ENCODE measurements around the gene MEG3.

MEG3 gene

GRCh38 chr14:100867631-100868315 lies 41.9 kb downstream of the MEG3 start:
- DNase-seq: no peak

DNA sequence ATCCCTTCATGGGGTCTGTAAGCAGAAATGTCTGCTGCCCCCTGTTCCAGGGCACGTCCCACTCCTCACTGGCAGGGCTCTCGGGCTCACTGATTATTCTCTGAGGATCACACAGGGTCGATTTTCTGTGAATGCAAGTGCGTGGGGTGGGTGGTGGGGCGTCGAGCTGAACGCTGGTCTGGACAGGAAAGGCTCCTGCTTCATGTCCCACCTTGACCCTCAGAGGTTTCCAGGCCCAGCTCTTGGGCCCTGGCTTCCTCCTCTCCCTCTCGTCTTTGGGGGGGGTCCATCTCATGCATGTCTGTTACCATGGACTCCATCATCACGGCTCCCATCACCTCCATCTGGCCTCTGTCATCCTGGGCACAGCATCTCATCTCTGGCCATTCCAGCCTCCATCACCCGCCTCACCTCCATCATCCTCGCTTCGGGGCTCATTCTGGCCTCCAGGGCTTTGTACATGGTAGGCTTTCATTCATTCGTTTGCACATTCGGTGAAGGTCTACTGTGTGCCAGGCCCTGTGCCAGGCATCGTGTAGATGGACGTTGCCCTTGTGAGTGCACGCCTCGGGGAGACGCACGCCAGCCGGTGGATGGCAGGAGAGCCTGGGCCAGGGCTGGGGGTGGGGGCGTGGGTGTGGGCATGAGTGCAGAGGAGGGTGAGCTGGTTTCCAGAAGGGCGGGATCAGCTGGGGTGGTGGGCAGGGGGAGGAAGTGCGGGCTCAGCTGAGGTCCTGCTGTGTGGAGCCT lies 42.9 kb downstream of the MEG3 start:
- DNase-seq: no peak

- no peak for DNase-seq
Measured at GRCh38 chr14:100871234-100872186, 45.6 kb downstream of the MEG3 start.

DNA sequence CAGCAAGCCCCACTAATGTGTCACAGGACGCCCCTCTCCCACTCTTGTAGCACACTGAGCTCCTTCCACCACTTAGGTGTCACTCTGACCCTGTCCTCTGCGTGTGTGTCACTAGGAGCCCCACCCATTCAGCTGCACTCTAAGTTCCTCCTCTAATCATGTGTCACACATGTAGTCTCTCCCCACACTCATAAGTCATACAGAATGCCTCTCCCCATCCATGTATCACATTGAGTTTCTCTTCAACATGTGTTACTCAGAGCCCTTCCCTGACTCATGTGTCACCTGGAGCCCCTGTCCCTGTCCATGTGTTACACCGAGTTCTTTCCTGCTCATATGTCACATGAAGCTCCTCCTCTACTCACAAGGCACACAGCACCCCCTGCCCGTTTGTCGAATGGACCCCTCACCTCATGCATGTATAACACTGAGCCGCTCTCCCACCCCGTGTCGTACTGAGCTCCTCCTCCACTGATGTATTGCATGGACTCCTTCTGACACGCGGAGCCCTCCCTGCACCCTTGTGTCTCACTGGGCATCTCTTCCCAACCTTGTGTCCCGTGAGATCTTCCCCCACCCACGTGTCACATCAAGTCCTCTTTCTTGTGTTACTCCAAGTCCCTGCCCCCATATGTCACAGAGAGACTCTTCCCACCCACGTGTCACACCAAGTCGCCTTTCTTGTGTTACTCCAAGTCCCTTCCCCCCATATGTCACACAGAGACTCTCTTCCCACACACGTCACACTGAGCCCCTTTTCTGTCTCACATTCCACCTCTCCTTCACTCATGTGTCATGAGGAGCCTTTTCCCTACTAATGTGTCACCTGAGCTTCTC lies 46.6 kb downstream of the MEG3 start:
- no peak for DNase-seq

- no peak for DNase-seq
Measured at GRCh38 chr14:100873096-100873482, 47.2 kb downstream of the MEG3 start.

- DNase-seq: no peak
Measured at GRCh38 chr14:100874051-100874410, 48.1 kb downstream of the MEG3 start.

DNA sequence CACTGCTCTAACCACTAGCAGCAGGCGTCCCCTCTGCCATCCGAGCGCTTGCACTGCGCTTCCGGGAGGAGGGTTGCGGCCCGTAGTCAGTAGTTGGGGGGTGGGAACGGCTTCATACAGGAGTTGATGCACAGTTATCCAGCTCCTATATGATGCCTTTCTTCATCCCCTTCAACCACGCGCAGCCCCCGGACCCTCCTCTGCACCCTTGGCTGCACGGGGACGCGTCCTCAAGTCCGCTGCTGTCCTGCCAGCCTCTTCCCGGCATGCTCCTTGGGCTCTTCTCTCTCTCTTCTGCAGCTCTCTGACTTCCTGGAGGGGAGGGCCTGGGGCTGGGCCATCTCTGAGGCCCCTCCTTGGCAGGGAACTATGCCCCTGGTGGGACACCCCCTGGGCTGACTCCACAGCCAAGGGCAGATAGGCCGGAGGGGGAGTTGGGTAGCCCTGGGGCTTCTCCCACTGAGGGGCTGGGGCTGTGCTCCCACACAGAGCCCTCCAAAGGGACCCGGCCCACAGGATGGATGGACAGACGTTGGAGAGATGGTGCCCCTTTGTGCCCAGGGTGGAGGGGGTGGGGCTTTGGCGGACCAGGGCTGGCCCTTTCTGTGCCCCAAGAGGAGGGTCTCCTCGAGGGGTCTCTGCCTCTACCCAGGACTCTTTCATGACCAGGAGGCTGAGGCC lies 48.6 kb downstream of the MEG3 start:
- DNase-seq: no peak

GRCh38 chr14:100875126-100875525 lies 49.2 kb downstream of the MEG3 start:
- no peak for DNase-seq

DNA sequence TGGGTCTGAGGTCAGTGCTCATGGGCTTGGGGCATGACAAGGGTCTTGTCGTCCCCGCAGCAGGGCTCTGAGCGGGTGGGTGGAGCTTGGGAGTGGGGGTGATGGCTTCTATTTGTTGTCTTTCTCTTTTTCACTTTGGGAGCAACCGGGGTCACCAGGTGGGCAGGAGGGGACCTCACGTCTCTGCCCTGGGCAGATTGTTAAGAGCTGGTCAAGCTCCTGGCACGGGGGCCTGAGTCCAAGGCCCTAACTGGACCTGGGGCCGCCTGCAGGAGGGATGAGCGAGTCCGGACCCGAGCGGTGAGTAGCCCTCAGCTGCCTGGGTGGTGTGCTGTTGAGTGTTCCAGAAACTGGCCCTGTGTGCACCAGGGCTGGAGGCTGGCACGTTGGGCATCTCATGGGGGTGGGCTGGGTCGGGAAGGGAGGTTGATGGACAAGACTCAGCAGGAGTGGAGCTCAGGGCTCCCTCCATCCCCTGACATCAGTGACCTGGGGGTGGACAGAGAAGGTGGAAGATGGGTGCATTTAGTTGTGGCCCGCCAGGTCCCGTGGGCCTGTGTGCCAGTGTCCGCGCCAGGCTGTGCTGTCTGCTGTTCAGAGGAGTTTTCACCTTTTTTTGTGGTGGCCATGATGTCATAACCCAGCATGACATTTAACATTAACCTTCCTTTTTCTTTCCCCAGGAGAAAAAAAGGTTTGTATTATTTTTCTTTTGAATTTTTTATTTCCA lies 50.1 kb downstream of the MEG3 start:
- no peak for DNase-seq

DNA sequence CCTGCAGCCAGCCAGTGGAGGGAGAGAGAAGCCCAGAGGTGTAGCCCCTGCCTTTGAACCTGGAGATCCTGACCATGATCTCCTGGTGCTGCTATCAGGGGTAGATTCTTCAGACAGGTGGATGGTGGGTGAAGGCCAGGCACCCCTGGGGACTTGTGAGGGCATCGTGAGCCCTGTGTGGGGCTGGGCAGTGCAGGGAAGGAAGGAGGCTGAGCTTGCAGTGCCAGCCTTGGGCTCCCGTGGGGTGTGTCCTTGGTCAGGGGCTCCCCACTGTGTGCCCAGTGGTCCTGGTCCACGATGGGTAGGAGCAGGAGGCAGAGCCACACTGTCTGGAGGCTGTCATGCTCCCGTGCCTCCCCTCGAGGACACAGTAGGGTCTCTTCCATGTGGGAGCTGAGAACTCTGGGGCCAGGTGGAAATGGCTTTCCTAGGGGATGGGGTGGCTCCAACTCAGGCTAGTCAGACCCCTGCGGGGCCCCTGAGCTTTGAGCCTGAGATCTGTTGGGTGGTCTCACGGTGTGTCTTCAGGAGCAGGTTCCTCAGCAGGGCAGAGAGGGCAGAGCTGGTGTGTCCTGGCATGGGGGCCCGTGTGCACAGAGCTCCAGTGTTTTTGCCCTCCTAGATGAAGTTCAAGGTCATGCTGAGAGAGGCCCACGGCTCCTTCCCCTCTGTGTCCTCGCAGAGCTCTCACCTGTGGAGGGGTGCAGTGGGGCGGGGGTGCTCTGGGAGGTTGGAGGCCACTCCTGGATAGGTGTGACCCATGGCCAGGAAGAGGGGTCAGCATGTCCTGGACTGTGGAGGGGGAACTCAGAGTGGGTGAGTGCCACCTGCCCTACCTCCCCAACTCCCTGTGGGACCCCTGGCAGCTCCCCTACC lies 52.6 kb downstream of the MEG3 start:
- DNase-seq: no peak

DNA sequence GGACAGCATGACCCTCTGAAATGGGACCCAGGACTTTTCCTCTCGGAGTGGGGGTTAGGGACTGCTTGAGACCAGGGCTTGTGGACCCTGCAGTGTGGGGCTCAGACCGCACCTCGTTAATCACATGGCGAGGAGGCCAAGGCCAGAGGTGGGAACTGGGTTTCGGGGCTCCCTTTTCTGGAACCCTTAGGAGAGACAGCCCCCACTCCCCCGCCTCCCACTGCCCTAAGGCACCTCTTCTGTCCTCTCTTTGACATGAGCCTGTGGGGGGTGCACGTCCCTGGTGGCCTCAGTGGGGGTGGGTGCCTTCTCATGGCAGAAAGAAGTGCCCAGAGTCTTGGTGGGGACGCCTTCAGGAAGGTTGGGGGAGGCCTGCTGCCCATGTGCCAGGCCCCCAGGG lies 53.3 kb downstream of the MEG3 start:
- no peak for DNase-seq

GRCh38 chr14:100879782-100880181 lies 53.9 kb downstream of the MEG3 start:
- no peak for DNase-seq

DNA sequence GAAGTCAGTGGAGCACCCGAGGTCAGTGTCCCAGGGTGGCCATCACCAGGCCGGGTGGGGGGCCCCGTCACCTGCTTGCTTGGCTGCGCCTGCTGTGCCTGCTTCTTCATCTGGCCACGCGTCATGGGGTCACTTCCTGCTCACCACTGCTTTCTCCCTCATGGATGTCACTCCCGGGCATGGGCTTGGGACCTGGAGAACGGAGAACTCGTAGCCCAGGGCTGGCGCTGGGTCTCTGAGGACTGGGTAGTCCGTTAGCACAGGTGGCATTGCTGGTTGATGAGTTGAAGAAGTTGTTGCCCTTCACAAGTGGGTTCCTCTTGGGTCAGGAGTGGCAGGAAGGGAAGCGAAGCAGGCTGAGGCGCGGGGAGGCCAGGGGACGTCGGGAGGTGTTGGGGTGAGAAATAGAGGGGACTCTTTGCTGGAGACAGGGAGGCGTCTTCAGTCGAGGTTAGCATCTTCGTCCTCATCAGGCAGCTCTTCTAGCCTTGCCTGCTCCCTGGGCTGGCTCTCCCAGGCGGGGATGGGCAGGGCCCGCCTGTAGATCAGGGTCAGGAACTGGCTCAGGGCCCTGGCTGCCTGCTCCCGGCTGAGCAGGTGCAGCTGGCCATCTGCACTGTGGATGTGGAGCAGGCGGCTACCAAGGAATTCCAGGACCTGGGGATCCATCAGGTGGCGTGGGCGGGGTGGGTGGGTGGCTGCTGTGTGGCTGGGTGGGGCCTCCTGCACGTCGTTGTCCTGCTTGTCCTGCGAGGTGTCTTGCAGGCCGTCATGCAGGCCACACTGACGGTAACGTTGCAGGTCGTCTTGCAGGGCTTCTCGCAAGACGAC lies 54.6 kb downstream of the MEG3 start:
- DNase-seq: no peak

DNA sequence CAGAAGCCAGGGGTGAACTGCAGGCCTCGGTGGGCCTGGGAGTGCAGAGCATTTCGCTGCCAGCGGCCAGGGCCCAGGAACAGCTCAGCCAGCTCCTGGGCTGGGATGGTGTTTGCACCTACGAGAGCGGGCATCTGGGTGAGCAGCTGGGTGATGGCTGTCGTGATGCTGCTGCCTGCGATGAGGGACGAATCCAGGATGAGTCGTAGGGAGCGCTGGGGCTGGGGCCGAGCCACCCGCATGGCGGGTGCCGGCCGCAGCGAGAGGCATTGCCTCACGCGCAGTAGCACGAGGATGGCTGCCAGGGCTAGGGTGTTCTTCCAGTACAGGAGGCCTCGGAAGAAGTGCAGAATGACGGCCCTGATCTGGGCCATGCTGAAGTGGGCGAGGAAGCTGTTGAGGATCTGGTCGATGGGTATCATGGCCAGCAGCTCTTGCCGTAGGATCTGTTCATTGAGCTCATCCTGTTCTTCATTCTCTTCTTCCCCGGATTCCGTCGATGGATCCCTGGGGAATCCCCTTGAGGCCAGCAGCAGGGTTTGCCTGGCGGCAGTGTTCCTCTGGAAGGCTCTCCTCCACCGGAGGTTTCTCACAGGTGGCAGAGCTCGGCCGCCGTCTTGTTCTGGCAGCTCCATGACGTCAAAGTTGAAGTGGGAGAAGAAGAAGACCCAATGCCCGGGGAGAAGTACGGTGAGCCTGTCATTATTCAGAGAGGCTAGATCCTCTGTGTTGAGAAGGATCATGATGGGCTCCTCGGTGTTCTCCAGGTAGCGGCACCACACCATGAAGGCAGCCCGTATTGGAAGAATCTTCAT lies 55.5 kb downstream of the MEG3 start:
- no peak for DNase-seq

DNA sequence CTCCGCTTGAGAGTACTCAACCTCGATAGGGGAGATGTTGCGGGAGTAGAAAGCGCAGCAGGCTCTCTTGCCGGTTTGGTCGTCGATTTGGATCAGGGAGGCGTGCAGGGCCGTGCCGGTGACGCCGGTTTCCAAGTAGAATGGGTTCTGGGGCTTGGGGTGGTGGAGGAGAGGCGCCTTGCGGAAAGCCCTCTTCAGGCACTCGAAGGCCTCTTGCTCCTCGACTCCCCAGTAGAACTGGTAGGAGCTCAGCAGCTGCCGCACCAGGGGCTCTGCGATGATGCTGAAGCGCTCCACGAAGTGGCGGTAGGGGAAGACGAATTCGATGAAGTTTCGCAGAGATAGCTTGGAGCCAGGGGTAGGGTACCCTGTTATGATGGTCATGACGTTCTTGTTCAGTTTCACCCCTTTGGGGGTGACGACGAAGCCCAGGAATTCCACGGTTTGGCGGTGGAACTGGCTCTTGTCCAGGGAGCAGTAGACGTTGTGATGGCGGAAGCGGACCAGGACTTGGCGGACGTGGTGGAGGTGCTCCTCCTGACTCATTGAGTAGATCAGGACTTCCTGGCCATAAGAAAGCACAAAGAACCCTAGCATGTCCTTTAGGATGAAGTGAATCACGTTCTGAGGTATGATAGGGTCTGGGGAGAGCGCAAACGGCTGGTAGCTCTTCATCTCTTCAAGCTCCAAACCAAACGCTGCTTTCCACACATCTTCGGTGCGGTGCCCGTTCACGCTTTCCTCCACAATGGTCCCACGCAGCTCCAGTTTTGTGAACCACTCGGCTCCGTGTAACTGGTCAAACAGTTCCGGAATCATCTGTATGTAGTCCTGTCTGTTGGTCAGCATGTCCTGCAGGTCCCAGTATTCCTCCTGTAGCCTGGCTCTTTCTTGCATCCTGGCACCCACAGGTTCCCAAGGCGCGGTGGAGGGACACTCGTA lies 56.4 kb downstream of the MEG3 start:
- no peak for DNase-seq

DNA sequence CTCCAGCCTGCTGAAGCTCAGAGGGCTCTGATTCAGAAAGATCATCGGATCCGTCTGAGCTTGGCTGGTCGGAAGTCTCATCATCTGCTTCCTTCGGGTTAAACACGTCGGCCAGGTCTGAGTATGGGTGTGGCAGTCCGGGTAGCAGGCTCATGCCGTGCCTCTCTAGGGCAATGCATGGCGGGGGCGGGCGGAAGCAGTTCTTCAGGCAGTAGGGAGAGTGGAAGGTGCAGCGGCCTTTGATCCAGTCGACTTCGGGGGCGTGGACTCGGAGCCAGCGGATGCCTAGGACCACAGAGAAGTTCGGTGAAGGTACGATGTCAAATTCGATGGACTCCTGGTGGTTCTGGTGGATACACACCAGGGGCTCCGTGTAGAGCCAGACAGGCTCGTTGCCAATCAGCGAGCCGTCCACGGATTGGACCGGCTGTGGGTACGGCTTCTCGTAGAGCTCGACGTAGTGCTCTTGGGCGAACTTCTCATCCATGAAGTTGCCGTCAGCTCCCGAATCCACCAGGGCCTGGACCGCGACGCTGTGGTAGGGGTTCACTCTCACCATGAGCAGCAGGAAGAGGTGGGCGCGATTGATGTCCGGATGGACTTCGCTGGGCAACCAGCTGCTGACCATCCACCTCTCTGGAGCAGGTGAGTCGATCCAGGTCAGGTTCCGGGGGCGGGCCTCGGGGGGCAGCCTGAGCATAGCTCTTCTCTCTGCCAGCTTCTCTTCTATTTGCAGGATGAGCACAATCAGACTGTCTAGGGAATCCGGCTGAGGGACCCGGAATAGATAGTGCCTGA lies 57.3 kb downstream of the MEG3 start:
- DNase-seq: no peak

DNA sequence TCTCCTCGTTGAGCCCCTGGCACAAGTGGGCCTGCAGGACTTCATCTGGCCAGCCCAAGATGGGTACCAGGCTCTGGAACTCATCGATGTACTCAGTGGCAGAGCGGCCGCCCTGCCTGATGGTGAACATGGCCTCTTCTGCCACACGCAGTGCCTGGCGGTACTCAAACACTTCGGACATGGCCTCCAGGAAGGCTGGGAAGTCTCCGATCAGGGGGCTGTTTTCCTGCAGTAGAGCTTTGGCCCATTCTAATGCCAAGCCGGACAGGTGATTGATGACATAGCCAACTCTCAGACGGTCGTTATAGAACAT lies 57.8 kb downstream of the MEG3 start:
- DNase-seq: no peak

Measured in stimulated activated CD4-positive, alpha-beta T cell treated with anti-CD3 and anti-CD28 coated beads, Interleukin-2, amount 100 ng/mL, for 24 hours (primary cell).